Activated CD8-positive, alpha-beta T cell treated with anti-CD3 and anti-CD28 coated beads, Interleukin-2, amount 10 ng/mL, durations not matched to agents 7 days and 5 days (primary cell): ENCODE results near the gene TESK1. TPM values are rescaled to one million over a fixed set of nuclear protein-coding genes. Genes with fewer than 3 reads are reported as not detected.

Experiments
- ATAC-seq: fragments of 150-1000 bp; cut with Tn5 transposase; one replicate; pipeline ENCODE4 v1.10.0; 2021; ENCODE audit warnings: moderate library complexity
- CTCF ChIA-PET: fragments of 350-600 bp; sonication (Branson Sonifier 250); formaldehyde crosslinking; loops from one replicate; lab custom pipeline; 2021; ENCODE audit warnings: antibody characterized with exemption; lab: Charles Lee
- POLR2A ChIA-PET: fragments of 350-600 bp; sonication (Branson Sonifier 250); formaldehyde crosslinking; loops from one replicate; lab custom pipeline; 2021; ENCODE audit warnings: antibody characterized with exemption; lab: Charles Lee
- DNase-seq: peaks from one replicate; pipeline ENCODE4 v3.0.0-alpha.2; 2020
- H3K27ac Mint-ChIP-seq: one replicate; pipeline ENCODE4 v1.8.0; 2021; ENCODE audit warnings: mild to moderate bottlenecking, mixed read lengths
- H3K27me3 Mint-ChIP-seq: one replicate; pipeline ENCODE4 v1.8.0; 2021; ENCODE audit warnings: low read depth, mixed read lengths
- H3K36me3 Mint-ChIP-seq: one replicate; pipeline ENCODE4 v1.8.0; 2021; ENCODE audit warnings: low read depth, mixed read lengths
- H3K4me1 Mint-ChIP-seq: one replicate; pipeline ENCODE4 v1.8.0; 2021; ENCODE audit warnings: low read depth, mixed read lengths
- H3K4me3 Mint-ChIP-seq: one replicate; pipeline ENCODE4 v1.8.0; 2021; ENCODE audit warnings: mild to moderate bottlenecking, mixed read lengths
- H3K9me3 Mint-ChIP-seq: one replicate; pipeline ENCODE4 v1.8.0; 2022; ENCODE audit warnings: mixed read lengths; ENCODE audit not compliant: insufficient read depth
- total RNA-seq, 2 experiments: library from RNA; stranded (reverse); gene quantifications; one replicate each; pipeline ENCODE4 v1.2.3, GENCODE V29; 2021

Gene TESK1, protein sequence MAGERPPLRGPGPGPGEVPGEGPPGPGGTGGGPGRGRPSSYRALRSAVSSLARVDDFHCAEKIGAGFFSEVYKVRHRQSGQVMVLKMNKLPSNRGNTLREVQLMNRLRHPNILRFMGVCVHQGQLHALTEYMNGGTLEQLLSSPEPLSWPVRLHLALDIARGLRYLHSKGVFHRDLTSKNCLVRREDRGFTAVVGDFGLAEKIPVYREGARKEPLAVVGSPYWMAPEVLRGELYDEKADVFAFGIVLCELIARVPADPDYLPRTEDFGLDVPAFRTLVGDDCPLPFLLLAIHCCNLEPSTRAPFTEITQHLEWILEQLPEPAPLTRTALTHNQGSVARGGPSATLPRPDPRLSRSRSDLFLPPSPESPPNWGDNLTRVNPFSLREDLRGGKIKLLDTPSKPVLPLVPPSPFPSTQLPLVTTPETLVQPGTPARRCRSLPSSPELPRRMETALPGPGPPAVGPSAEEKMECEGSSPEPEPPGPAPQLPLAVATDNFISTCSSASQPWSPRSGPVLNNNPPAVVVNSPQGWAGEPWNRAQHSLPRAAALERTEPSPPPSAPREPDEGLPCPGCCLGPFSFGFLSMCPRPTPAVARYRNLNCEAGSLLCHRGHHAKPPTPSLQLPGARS
- total RNA-seq = 10 to 100 TPM; 41.6 to 47.1 TPM

DNA sequence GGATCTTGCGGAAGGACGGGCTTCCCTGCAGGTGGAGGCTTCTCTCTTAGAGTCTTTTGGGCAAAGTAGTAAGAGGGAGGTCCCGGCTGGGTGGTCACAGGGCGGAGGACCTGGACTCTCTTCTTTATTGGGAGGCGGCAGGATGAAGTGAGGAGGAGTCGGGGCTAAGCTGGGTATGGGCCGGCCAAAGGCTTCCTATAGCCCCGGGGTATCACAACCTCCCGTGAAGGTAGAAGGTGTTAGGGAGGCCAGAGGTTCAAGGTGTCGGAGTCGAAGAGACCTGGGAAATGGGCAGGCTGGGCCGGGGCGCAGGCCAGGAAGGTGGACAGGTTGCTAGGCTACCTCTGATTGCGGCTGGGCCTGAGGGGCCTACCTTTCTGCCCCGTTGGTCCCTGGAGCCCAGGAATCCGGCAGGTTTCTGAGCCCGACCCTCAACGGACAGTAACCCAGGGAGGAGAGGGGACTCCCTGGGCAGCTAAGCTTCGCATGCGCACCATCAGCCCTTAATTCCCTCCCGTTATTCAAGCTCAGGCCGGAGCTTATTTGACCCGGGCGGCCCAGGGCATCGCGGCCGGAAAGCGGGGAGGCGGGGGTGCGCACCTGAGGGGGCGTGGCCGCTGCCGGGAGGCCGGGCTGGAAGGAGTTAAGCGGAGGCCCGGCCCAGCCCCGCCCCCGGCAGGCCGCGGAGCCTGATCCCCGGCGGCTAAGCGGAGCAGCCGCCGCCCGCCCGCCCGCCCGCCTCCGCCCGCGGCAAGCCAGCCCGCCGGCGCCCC lies at the start of gene TESK1:
TESK1 (plus strand) TSS at position 685 of the 773 bp plus-strand sequence. CDS start 358 bp downstream, outside the sequence.
- H3K27me3 Mint-ChIP-seq = no peaks in the 10 kb centered on the region
- peaks cover 37% of the 10 kb centered on the region for H3K4me1 Mint-ChIP-seq
- ChIA-PET POLR2A (interaction anchor here (0.6 to 3.2 kb wide), 11 partner anchors 11 to 237 kb away, joined by 3 to 22 read pairs (median 3); partner anchors contain the start of genes ARHGEF39, CCDC107, RMRP and SIT1), CTCF (interaction anchor here (0.7 to 3.5 kb wide), 12 partner anchors 9 to 131 kb away, joined by 3 to 47 read pairs (median 12); partner anchors contain the start of genes ARHGEF39, CCDC107, CD72 and RMRP)
- DNase-seq = peak; percentile 90
- peaks cover 22% of the 10 kb centered on the region for H3K36me3 Mint-ChIP-seq
- peak within 1 kb of the TSS; percentile 96 for H3K27ac Mint-ChIP-seq
- no peaks in the 10 kb centered on the region for H3K9me3 Mint-ChIP-seq
- peak within 1 kb of the TSS; percentile 90 for H3K4me3 Mint-ChIP-seq
- ATAC-seq = peak; percentile 48

DNA sequence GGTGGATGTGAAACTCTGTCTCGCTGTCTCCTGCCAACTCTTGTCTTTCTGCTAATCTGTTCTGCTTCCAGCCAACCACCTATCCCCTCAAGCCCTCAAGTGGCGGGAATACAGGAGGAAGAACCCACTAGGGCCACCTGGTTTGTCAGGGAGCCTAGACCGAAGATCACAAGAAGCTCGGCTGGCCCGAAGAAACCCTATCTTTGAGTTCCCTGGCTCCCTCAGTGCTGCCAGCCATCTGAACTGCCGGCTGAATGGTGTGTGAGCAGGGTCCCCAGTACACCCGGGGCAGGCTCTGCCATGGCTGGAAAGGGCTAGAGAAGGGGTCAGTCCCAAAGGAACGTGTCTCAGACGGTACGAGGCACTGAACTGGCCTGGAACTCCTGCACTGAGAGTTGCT lies 49.2 kb upstream of the TESK1 start:
- ATAC-seq (no peak), DNase-seq (no peak)
- ChIA-PET CTCF (interaction anchor here (1.2 to 3.8 kb wide), 3 partner anchors 14 to 440 kb away, joined by 4 to 30 read pairs (median 11); partner anchors contain the start of gene ATOSB), POLR2A (no interaction called here)
- H3K4me3 Mint-ChIP-seq = no peak overlapping the region
- H3K9me3 Mint-ChIP-seq = no peaks in the 10 kb centered on the region
- no peaks in the 10 kb centered on the region for H3K4me1 Mint-ChIP-seq
- H3K27ac Mint-ChIP-seq = no peak overlapping the region
- peaks cover 2% of the 10 kb centered on the region for H3K27me3 Mint-ChIP-seq
- H3K36me3 Mint-ChIP-seq = no peaks in the 10 kb centered on the region

DNA sequence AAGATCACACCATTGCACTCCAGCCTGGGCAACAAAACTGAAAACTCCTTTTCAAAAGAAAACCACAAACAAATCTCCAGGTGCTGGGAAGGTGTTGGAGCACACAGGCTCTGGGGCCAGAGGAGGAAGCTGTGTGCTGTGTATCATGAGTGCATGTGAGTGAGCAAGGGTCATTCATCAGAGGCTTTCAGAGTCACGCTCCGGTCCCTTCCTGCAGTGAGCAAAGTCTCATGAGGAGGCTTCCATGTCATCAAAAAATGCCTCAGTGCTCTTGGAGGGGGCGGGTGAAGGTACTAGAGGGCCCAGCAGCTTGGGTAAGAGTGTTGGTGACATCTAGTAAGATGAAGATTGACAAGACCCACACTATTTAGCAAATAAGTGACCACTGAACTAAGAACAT lies 48.3 kb upstream of the TESK1 start:
- ChIA-PET POLR2A (no interaction called here), CTCF (interaction anchor here (1.2 kb wide), 1 partner anchor 54 kb away, joined by 4 read pairs; no protein-coding TSS in a partner anchor)
- Mint-ChIP-seq H3K27ac (no peak overlapping the region), H3K9me3 (no peaks in the 10 kb centered on the region), H3K27me3 (peaks cover 2% of the 10 kb centered on the region), H3K4me3 (no peak overlapping the region), H3K36me3 (no peaks in the 10 kb centered on the region), H3K4me1 (no peaks in the 10 kb centered on the region)
- ATAC-seq (no peak), DNase-seq (no peak)

DNA sequence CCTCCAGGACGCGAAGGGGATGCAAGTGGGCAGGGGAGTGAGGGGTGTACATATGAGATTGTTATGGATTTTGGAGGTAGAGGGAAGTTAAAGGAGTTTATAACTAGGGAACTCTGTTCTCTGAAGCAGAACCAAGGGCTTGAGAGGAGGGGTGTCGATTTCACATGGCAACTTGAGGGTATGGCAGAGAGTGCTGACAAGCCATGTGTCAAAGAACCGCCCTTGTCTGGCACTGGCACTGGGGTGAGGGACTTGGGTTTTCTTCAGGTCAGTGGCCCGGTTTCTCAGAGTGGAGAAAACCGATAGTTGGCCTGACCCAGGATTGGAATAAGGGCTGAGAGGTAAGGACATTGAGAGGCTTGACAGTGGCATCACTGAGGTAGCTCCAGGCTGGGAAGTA lies 47.7 kb upstream of the TESK1 start:
- no peak overlapping the region for H3K27ac Mint-ChIP-seq
- ChIA-PET CTCF (interaction anchor here (1.1 kb wide), 1 partner anchor 440 kb away, joined by 3 read pairs; no protein-coding TSS in a partner anchor), POLR2A (no interaction called here)
- peaks cover 1% of the 10 kb centered on the region for H3K27me3 Mint-ChIP-seq
- H3K4me3 Mint-ChIP-seq = no peak overlapping the region
- ATAC-seq = no peak
- no peak for DNase-seq
- no peaks in the 10 kb centered on the region for H3K36me3 Mint-ChIP-seq
- H3K9me3 Mint-ChIP-seq = no peaks in the 10 kb centered on the region
- H3K4me1 Mint-ChIP-seq = no peaks in the 10 kb centered on the region

DNA sequence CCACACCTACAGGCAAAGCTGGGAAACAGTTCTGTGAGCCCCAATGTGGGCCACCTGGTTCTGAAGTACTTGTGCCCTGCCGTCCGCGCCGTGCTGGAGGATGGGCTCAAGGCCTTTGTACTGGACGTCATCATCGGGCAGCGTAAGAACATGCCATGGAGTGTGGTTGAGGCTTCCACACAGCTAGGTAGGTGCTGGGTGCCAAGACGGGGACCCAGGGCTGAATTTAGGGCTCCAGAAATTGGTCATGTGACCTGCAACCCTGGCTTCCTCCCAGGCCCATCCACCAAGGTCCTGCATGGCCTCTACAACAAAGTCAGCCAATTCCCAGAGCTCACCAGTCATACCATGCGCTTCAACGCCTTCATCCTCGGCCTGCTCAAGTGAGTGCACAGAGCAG lies 46.9 kb upstream of the TESK1 start:
- Mint-ChIP-seq H3K36me3 (no peaks in the 10 kb centered on the region), H3K27ac (no peak overlapping the region), H3K9me3 (no peaks in the 10 kb centered on the region), H3K4me1 (no peaks in the 10 kb centered on the region), H3K4me3 (no peak overlapping the region), H3K27me3 (no peaks in the 10 kb centered on the region)
- POLR2A ChIA-PET = no interaction called here
- CTCF ChIA-PET = interaction anchor here (1.1 kb wide), 1 partner anchor 441 kb away, joined by 3 read pairs; no protein-coding TSS in a partner anchor
- ATAC-seq (no peak), DNase-seq (no peak)

DNA sequence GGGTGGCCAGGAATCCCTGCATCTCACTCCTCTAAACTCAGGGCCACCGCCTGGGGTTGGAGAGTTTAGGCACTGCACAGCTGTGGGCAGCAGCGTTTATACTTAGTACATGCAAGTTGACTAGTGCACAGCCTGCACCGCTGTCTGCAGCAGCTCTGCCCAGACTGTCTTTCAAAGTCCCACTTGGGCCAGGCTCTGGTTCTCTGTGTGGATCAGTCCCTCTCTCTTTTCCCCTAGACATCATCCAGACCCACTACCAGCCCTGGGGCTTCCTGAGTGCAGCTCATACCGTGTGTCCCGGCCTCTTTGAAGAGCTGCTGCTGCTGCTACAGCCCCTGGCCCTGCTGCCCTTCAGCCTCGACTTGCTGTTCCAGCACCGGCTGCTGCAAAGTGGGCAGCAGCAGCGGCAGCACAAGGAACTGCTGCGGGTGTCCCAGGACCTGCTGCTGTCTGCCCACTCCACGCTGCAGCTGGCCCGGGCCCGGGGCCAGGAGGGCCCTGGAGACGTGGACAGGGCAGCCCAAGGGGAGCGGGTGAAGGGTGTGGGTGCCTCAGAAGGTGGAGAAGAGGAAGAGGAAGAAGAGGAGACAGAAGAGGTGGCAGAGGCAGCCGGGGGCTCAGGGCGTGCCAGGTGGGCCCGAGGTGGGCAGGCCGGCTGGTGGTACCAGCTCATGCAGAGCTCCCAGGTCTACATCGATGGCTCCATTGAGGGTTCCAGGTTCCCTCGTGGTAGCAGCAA lies 45.1 kb upstream of the TESK1 start:
- Mint-ChIP-seq H3K36me3 (no peaks in the 10 kb centered on the region), H3K27ac (no peak overlapping the region), H3K9me3 (no peaks in the 10 kb centered on the region), H3K4me1 (peaks cover 3% of the 10 kb centered on the region), H3K4me3 (no peak overlapping the region), H3K27me3 (no peaks in the 10 kb centered on the region)
- no peak for DNase-seq
- CTCF ChIA-PET = interaction anchor here (1.2 to 1.8 kb wide), 2 partner anchors 40 to 136 kb away, joined by 4 read pairs; no protein-coding TSS in a partner anchor
- POLR2A ChIA-PET = interaction anchor here (1.5 kb wide), 1 partner anchor 10 kb away, joined by 3 read pairs; no protein-coding TSS in a partner anchor
- ATAC-seq = no peak

DNA sequence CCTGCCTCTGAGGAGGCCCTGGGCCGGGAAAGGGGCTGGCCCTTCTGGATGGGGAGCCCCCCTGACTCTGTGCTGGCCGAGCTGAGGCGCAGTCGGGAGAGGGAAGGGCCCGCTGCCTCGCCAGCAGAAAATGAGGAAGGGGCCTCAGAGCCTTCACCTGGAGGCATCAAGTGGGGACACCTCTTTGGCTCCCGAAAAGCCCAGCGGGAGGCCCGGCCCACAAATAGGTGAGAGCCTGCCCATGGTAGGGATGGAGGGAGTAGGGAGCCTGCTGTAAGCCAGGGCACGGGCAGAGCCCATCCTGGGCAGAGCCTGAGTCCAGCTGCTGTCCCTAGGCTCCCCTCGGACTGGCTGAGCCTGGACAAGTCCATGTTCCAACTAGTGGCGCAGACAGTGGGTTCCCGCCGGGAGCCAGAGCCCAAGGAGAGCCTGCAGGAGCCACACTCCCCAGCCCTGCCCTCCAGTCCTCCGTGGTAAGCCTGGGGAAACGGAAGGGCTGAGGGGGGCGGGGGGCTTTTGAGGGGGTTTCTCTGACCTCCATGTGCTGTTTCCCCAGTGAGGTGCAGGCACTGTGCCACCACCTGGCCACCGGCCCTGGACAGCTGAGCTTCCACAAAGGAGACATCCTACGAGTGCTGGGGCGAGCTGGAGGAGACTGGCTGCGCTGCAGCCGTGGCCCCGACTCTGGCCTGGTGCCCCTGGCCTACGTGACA lies 44.3 kb upstream of the TESK1 start:
- ATAC-seq (no peak), DNase-seq (no peak)
- ChIA-PET POLR2A (no interaction called here), CTCF (interaction anchor here (1.2 to 1.8 kb wide), 2 partner anchors 40 to 136 kb away, joined by 4 read pairs; no protein-coding TSS in a partner anchor)
- Mint-ChIP-seq H3K4me1 (peaks cover 3% of the 10 kb centered on the region), H3K4me3 (no peak overlapping the region), H3K36me3 (no peaks in the 10 kb centered on the region), H3K27me3 (no peaks in the 10 kb centered on the region), H3K9me3 (no peaks in the 10 kb centered on the region), H3K27ac (no peak overlapping the region)

DNA sequence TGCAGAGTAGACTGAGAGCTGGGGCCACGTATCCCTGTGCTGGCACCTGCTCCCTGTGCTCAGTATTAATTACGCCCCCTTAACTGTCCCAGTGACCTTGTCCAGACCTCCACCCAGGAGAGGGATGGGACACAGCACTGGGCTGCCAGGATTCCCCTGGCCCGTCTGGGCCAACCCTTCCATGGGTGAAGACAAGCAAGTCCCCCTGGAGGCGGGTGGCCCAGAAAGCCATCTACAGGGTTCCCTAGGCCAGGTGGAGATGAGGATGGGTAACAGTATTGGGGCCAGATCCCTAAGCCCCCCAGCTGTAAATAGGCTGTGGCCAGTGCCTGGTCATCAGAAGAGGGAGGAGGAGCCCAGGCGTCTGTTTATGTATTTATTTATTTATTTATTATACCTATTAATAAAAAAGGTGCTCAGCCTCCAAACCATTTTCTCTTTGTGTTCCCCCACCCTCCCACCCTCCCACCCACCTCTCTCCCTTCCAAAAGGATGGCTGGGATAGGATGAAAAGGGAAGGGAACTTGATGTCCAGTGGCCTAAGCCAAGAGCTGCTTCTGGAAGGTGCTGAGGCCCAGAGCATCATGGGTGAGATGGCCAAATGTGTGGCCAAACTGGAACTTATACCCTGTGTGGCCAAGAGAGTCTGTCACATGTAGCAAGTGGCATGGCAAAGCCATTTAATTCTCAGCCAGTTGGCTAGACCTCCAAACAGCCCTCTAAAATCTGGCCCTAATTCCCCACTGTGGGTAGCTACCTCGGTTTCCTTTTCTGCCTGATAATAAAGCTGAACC lies 43.4 kb upstream of the TESK1 start:
- DNase-seq (no peak), ATAC-seq (no peak)
- peaks cover 8% of the 10 kb centered on the region for H3K4me1 Mint-ChIP-seq
- H3K4me3 Mint-ChIP-seq = no peak overlapping the region
- no peaks in the 10 kb centered on the region for H3K27me3 Mint-ChIP-seq
- ChIA-PET POLR2A (no interaction called here), CTCF (interaction anchor here (2.4 kb wide), 1 partner anchor 8 kb away, joined by 11 read pairs; no protein-coding TSS in a partner anchor)
- H3K27ac Mint-ChIP-seq = no peak overlapping the region
- no peaks in the 10 kb centered on the region for H3K36me3 Mint-ChIP-seq
- no peaks in the 10 kb centered on the region for H3K9me3 Mint-ChIP-seq

DNA sequence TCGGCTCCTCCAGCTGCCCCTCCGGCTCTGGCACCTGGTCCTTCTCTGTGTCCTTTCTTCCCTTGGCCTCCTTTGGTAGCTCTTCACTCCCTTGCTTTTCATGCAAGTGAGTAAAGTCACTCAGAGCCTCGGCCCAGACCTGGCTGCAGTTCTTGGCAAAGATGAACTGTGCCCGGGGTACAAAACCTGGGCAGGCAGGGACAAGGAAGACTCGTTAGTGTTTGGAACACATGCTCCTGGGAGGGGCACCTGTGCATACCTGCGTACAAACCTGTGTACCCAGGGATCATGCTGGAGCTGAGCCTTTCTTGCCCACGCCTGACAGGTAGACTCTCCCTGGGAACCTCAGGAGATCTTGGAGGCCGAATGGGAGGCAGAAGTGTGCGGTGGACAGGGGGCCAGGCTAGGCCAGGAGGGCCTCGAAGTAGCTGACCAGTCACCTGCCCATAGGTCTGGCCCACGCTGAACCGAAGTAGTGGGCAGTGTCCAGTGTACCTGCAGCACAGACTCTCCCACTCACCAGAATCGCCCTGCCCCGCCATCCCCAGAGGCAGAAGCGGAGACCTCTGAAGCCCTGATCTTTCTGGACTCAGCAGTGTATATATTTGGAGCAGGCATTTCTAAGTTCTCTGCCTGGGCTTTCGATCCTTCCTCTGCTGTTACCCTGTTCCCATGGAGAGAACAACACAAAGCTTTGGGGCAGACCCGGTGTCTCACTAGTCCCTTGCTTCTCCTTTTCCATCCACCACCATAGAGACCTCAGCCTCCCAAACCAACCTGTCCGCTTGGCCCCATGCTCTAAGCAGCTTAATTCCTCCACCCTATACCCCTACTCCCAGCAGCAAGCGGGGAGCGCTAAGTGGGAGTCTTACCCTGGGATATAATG lies 41.9 kb upstream of the TESK1 start:
- H3K27me3 Mint-ChIP-seq = no peaks in the 10 kb centered on the region
- H3K9me3 Mint-ChIP-seq = no peaks in the 10 kb centered on the region
- no peaks in the 10 kb centered on the region for H3K36me3 Mint-ChIP-seq
- H3K27ac Mint-ChIP-seq = no peak overlapping the region
- CTCF ChIA-PET = interaction anchor here (2.4 kb wide), 1 partner anchor 9 kb away, joined by 11 read pairs; no protein-coding TSS in a partner anchor
- H3K4me3 Mint-ChIP-seq = no peak overlapping the region
- POLR2A ChIA-PET = no interaction called here
- peaks cover 12% of the 10 kb centered on the region for H3K4me1 Mint-ChIP-seq
- DNase-seq (no peak), ATAC-seq (no peak)
